HG03457 (cell line): ENCODE data around the gene ZDHHC7.
"Not testable (repeated sequence)": the region's sequence is repeated elsewhere in the genome, so short reads cannot be mapped to it uniquely, and the experiment has no call there.

Experiments
- ATAC-seq: cut with Tn5 transposase; IDR thresholded peaks from one replicate; pipeline ENCODE4 v1.9.1; 2021; ENCODE audit warnings: moderate number of reproducible peaks; ENCODE audit not compliant: unreplicated experiment

ZDHHC7 gene

GRCh38 chr16:84947022-84947421 lies 64.3 kb downstream of the ZDHHC7 start:
- ATAC-seq, result no peak

- no peak for ATAC-seq
These were observed 67.7 kb downstream of the ZDHHC7 start for GRCh38 chr16:84943620-84944019.

GRCh38 chr16:84942786-84943185 lies 68.5 kb downstream of the ZDHHC7 start:
- ATAC-seq, result no peak

- ATAC-seq, result no peak
These were observed 69.4 kb downstream of the ZDHHC7 start for GRCh38 chr16:84941921-84942320.

GRCh38 chr16:84940670-84941551 lies 70.4 kb downstream of the ZDHHC7 start:
- ATAC-seq, result no peak

GRCh38 chr16:84938616-84939015 lies 72.7 kb downstream of the ZDHHC7 start:
- ATAC-seq, result not testable (repeated sequence)

- ATAC-seq, result no peak
These were observed 73.9 kb downstream of the ZDHHC7 start for GRCh38 chr16:84937196-84938005.

GRCh38 chr16:84933774-84934631 lies 77.3 kb downstream of the ZDHHC7 start:
- ATAC-seq, result no peak

GRCh38 chr16:84932681-84933080 lies 78.7 kb downstream of the ZDHHC7 start:
- no peak for ATAC-seq

GRCh38 chr16:84931506-84931905 lies 79.8 kb downstream of the ZDHHC7 start:
- no peak for ATAC-seq

GRCh38 chr16:84931107-84931494 lies 80.2 kb downstream of the ZDHHC7 start:
- no peak for ATAC-seq

- ATAC-seq, result no peak
These were observed 80.8 kb downstream of the ZDHHC7 start for GRCh38 chr16:84930298-84931106.

GRCh38 chr16:84929421-84930297 lies 81.7 kb downstream of the ZDHHC7 start:
- no peak for ATAC-seq

GRCh38 chr16:84928679-84929420 lies 82.5 kb downstream of the ZDHHC7 start:
- ATAC-seq, result no peak

GRCh38 chr16:84927621-84928591 lies 83.4 kb downstream of the ZDHHC7 start:
- ATAC-seq, result no peak

GRCh38 chr16:84926462-84926861 lies 84.9 kb downstream of the ZDHHC7 start:
- ATAC-seq, result no peak

GRCh38 chr16:84925773-84926372 lies 85.5 kb downstream of the ZDHHC7 start:
- no peak for ATAC-seq
